H9 (cell line): ENCODE measurements around the gene BACE2. TPM values are rescaled to one million over a fixed set of nuclear protein-coding genes. Genes with fewer than 3 reads are reported as not detected.

Experiments
- DNase-seq: peaks from one replicate; pipeline ENCODE4 v3.0.0-alpha.2; 2017
- H2AFZ ChIP-seq: one replicate; pipeline ENCODE4 v1.6.1; 2013; ENCODE audit warnings: mild to moderate bottlenecking, low read length, control low read depth, moderate library complexity
- H2AK5ac ChIP-seq: 2 replicates; pipeline ENCODE4 v1.6.1; 2013; ENCODE audit warnings: low read length, control low read depth, mixed read lengths; ENCODE audit not compliant: insufficient read length
- H2BK120ac ChIP-seq: one replicate; pipeline ENCODE4 v1.6.1; 2013; ENCODE audit warnings: low read depth, mild to moderate bottlenecking, low read length, control low read depth, inconsistent platforms; ENCODE audit not compliant: poor library complexity, severe bottlenecking
- H2BK12ac ChIP-seq: 2 replicates; pipeline ENCODE4 v1.6.1; 2013; ENCODE audit warnings: low read length, control low read depth, mixed read lengths, low read depth; ENCODE audit not compliant: insufficient read length
- H2BK15ac ChIP-seq: 2 replicates; pipeline ENCODE4 v1.6.1; 2013; ENCODE audit warnings: low read depth, low read length, control low read depth
- H2BK20ac ChIP-seq: one replicate; pipeline ENCODE4 v1.6.1; 2013; ENCODE audit warnings: low read depth, mild to moderate bottlenecking, low read length, control low read depth, inconsistent platforms; ENCODE audit not compliant: poor library complexity, severe bottlenecking
- H2BK5ac ChIP-seq: 2 replicates; pipeline ENCODE4 v1.6.1; 2013; ENCODE audit warnings: low read length, control low read depth, mixed read lengths; ENCODE audit not compliant: insufficient read length
- H3K14ac ChIP-seq: 2 replicates; pipeline ENCODE4 v1.6.1; 2013; ENCODE audit warnings: low read length, control low read depth; ENCODE audit not compliant: insufficient read depth
- H3K18ac ChIP-seq: 2 replicates; pipeline ENCODE4 v1.6.1; 2013; ENCODE audit warnings: low read depth, mild to moderate bottlenecking, mixed read lengths, low read length, control low read depth; ENCODE audit not compliant: insufficient read length
- H3K23ac ChIP-seq: 2 replicates; pipeline ENCODE4 v1.6.1; 2013; ENCODE audit warnings: low read length, control low read depth, mixed read lengths, low read depth; ENCODE audit not compliant: insufficient read length
- H3K23me2 ChIP-seq: 2 replicates; pipeline ENCODE4 v1.6.1; 2013; ENCODE audit warnings: low read depth, mild to moderate bottlenecking, mixed read lengths, low read length, control low read depth; ENCODE audit not compliant: insufficient read length, poor library complexity, severe bottlenecking
- H3K27ac ChIP-seq: 2 replicates; pipeline ENCODE4 v1.5.1; 2013; ENCODE audit warnings: low read length, control low read depth, mixed read lengths, low read depth; ENCODE audit not compliant: insufficient read length
- H3K27me3 ChIP-seq: 2 replicates; pipeline ENCODE4 v1.6.1; 2013; ENCODE audit warnings: low read length, control low read depth, inconsistent platforms; ENCODE audit not compliant: insufficient read depth
- H3K4ac ChIP-seq: 2 replicates; pipeline ENCODE4 v1.6.1; 2013; ENCODE audit warnings: low read depth, mild to moderate bottlenecking, control low read depth, inconsistent platforms, low read length, moderate library complexity
- H3K4me1 ChIP-seq: 2 replicates; pipeline ENCODE4 v1.6.1; 2013; ENCODE audit warnings: low read length, control low read depth, inconsistent platforms; ENCODE audit not compliant: insufficient read depth
- H3K4me2 ChIP-seq: 2 replicates; pipeline ENCODE4 v1.6.1; 2013; ENCODE audit warnings: low read length, control low read depth, mixed read lengths; ENCODE audit not compliant: insufficient read length, insufficient read depth
- H3K56ac ChIP-seq: 2 replicates; pipeline ENCODE4 v1.6.1; 2013; ENCODE audit warnings: low read depth, mild to moderate bottlenecking, mixed read lengths, low read length, control low read depth; ENCODE audit not compliant: insufficient read length
- H3K79me1 ChIP-seq: 2 replicates; pipeline ENCODE4 v1.6.1; 2013; ENCODE audit warnings: low read depth, mild to moderate bottlenecking, moderate library complexity, low read length, control low read depth, inconsistent platforms; ENCODE audit not compliant: insufficient read depth, poor library complexity, severe bottlenecking
- H3K79me2 ChIP-seq: 2 replicates; pipeline ENCODE4 v1.6.1; 2013; ENCODE audit warnings: low read length, control low read depth, inconsistent platforms; ENCODE audit not compliant: insufficient read depth
- H3K9ac ChIP-seq: 2 replicates; pipeline ENCODE4 v1.6.1; 2013; ENCODE audit warnings: low read length, control low read depth, mixed read lengths; ENCODE audit not compliant: insufficient read length; ENCODE audit errors: extremely low read depth
- H3K9me3 ChIP-seq: one replicate; pipeline ENCODE4 v1.6.1; 2013; ENCODE audit warnings: low read depth, low read length, inconsistent platforms; ENCODE audit not compliant: control insufficient read depth
- H3T11ph ChIP-seq: one replicate; pipeline ENCODE4 v1.6.1; 2013; ENCODE audit warnings: mild to moderate bottlenecking, low read length, control low read depth, inconsistent platforms
- H4K20me1 ChIP-seq: one replicate; pipeline ENCODE4 v1.6.1; 2013; ENCODE audit not compliant: control insufficient read depth, insufficient read length, insufficient read depth
- H4K5ac ChIP-seq: 2 replicates; pipeline ENCODE4 v1.6.1; 2013; ENCODE audit warnings: low read depth, mild to moderate bottlenecking, mixed read lengths, low read length, control low read depth; ENCODE audit not compliant: insufficient read length
- H4K8ac ChIP-seq: replicated peaks from 2 replicates; pipeline ENCODE4 v1.6.1; 2013; ENCODE audit warnings: low read length, control low read depth, mixed read lengths, low read depth; ENCODE audit not compliant: insufficient read length
- H4K91ac ChIP-seq: 2 replicates; pipeline ENCODE4 v1.6.1; 2013; ENCODE audit warnings: low read depth, mild to moderate bottlenecking, moderate library complexity, mixed read lengths, low read length, control low read depth; ENCODE audit not compliant: insufficient read length
- H3K27ac Mint-ChIP-seq, 3 experiments: 2 replicates in 2 of 3; 3 replicates in 1 of 3; pipeline ENCODE4 v1.8.0; 2020 to 2021; ENCODE audit warnings: mixed read lengths in 3 of 3, mild to moderate bottlenecking in 1 of 3, moderate library complexity in 1 of 3
- H3K27me3 Mint-ChIP-seq: 2 replicates; pipeline ENCODE4 v1.8.0; 2021; ENCODE audit warnings: low read depth, mild to moderate bottlenecking, moderate library complexity, mixed read lengths
- H3K36me3 Mint-ChIP-seq, 3 experiments: 2 replicates in 2 of 3; 3 replicates in 1 of 3; pipeline ENCODE4 v1.8.0; 2020 to 2021; ENCODE audit warnings: low read depth in 3 of 3, mixed read lengths in 3 of 3; ENCODE audit not compliant: insufficient read depth in 1 of 3
- H3K4me1 Mint-ChIP-seq, 2 experiments: 2 replicates each; pipeline ENCODE4 v1.8.0; 2020; ENCODE audit warnings: mixed read lengths in 2 of 2
- H3K4me3 Mint-ChIP-seq, 2 experiments: 2 replicates in 1 of 2; 3 replicates in 1 of 2; pipeline ENCODE4 v1.8.0; 2020 to 2021; ENCODE audit warnings: mild to moderate bottlenecking in 2 of 2, mixed read lengths in 2 of 2, moderate library complexity in 1 of 2
- H3K9me3 Mint-ChIP-seq, 2 experiments: 2 replicates in 1 of 2; 3 replicates in 1 of 2; pipeline ENCODE4 v1.8.0; 2020; ENCODE audit warnings: mild to moderate bottlenecking in 2 of 2, mixed read lengths in 2 of 2, moderate library complexity in 1 of 2
- CTCF ChIP-seq: fragments of 200-600 bp; sonication (generic); conservative IDR thresholded peaks from 3 replicates; pipeline ENCODE4 v1.8.0; 2021; ENCODE audit warnings: antibody characterized with exemption, mild to moderate bottlenecking
- WGBS: extraction: QIAGEN DNeasy Blood & Tissue Kit; methylation state at CpG from one replicate; pipeline ENCODE4 v1.1.7; 2013; ENCODE audit warnings: missing lambda C conversion rate, low lambda C conversion rate, mixed read lengths; ENCODE audit not compliant: insufficient read length; ENCODE audit errors: extremely low coverage; 5-methylcytosine and 5-hydroxymethylcytosine counted together
- total RNA-seq: library from RNA; stranded (reverse); gene quantifications from 2 replicates; pipeline ENCODE4 v1.2.1, GENCODE V29; 2021

The BACE2 gene
- total RNA-seq, 1 experiment from 2014 or later, result 8.0 TPM

DNA sequence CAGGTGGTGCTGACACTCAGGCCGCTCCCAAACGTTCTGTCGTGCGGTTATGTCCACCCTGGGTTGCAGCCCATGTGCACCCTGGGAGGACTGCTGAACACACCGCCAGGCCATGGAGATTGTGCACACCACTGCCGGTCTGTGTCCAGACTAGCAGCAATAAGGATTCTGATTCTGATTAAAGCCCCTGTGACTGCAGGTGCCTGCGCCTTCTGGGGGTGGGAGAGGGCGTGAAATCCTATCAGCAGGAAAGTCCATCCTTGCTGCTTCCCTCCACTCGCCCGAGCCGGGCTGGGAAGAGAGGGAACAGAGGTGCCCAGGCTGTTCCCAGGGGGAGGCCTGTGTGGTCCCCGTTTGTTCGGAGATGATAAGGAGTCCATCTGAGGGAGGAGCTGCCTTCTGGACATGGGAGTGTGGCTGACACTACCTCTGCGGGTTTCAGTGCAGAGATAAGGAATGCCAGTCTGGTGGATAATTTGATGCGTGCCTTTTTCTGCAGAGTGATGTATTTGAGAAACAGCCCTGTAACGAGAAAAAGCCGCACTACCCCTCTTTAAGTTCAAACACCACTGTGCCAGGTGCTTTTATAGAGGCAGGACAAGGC, 41.2 kb downstream of the BACE2 start:
- WGBS, result no CpG with 5 or more reads among the region's 17 CpGs
- peaks cover 11 to 20% of the 10 kb centered on the region in 2 experiments for H3K4me1 Mint-ChIP-seq

More for the DNA sequence above, 41.2 kb downstream of the BACE2 start:
- no peak overlapping the region for H3K4me3 Mint-ChIP-seq
- H3K79me1 ChIP-seq, result no peaks in the 10 kb centered on the region
- H4K5ac ChIP-seq, result no peak overlapping the region
- no peaks in the 10 kb centered on the region for H3K36me3 Mint-ChIP-seq
- no peak overlapping the region for H3K18ac ChIP-seq
- H3K27me3 Mint-ChIP-seq, result peaks cover 1% of the 10 kb centered on the region; the same call in 1 of the 2 replicates
- no peak overlapping the region for H2AK5ac ChIP-seq
- H2BK120ac ChIP-seq, result no peak overlapping the region
- no peak overlapping the region for H2BK15ac ChIP-seq
- H3T11ph ChIP-seq, result no peak overlapping the region
- no peaks in the 10 kb centered on the region for H3K4me1 ChIP-seq
- no peak overlapping the region for H3K56ac ChIP-seq
- no peak overlapping the region for H3K9ac ChIP-seq
- H3K27ac Mint-ChIP-seq, result no peak overlapping the region
- no peak overlapping the region for H4K8ac ChIP-seq
- no peaks in the 10 kb centered on the region for H3K23me2 ChIP-seq
- no peaks in the 10 kb centered on the region for H3K27me3 ChIP-seq
- TF ChIP-seq CTCF, result no peak
- H3K27ac ChIP-seq, result no peak overlapping the region
- H3K9me3 ChIP-seq, result no peaks in the 10 kb centered on the region
- no peak overlapping the region for H2BK20ac ChIP-seq
- H3K4me2 ChIP-seq, result no peak overlapping the region
- DNase-seq, result no peak
- no peaks in the 10 kb centered on the region for H3K9me3 Mint-ChIP-seq
- no peak overlapping the region for H3K4ac ChIP-seq
- no peak overlapping the region; the same call in 1 of the 2 replicates for H3K14ac ChIP-seq
- H3K23ac ChIP-seq, result no peak overlapping the region
- no peak overlapping the region for H2BK12ac ChIP-seq
- no peak overlapping the region for H2AFZ ChIP-seq
- H3K79me2 ChIP-seq, result no peaks in the 10 kb centered on the region
- no peaks in the 10 kb centered on the region for H4K20me1 ChIP-seq
- no peak overlapping the region for H4K91ac ChIP-seq
- no peak overlapping the region for H2BK5ac ChIP-seq
